Globus pallidus (tissue), 1 donor: Measurements from ENCODE around the gene CCDC170.
"Not testable (repeated sequence)": the region's sequence is repeated elsewhere in the genome, so short reads cannot be mapped to it uniquely, and the experiment has no call there.

ENCODE experiments used
- DNase-seq: peaks from one replicate; pipeline ENCODE4 v3.0.0-alpha.2; 2015; ENCODE audit warnings: low spot score

The CCDC170 gene

GRCh38 chr6:151494235-151494935, 568 bp downstream of the CCDC170 start:
- DNase-seq: no peak

- no peak for DNase-seq
Observed at GRCh38 chr6:151494936-151495320, 1.1 kb downstream of the CCDC170 start.

- DNase-seq: no peak
Observed at GRCh38 chr6:151495380-151495779, 1.6 kb downstream of the CCDC170 start.

GRCh38 chr6:151497905-151498304, 4.1 kb downstream of the CCDC170 start:
- DNase-seq: no peak

- DNase-seq: no peak
Observed at GRCh38 chr6:151498327-151498726, 4.5 kb downstream of the CCDC170 start.

- DNase-seq: no peak
Observed at GRCh38 chr6:151499551-151499950, 5.7 kb downstream of the CCDC170 start.

- no peak for DNase-seq
Observed at GRCh38 chr6:151501511-151502136, 7.8 kb downstream of the CCDC170 start.

- no peak for DNase-seq
Observed at GRCh38 chr6:151502499-151502898, 8.7 kb downstream of the CCDC170 start.

GRCh38 chr6:151506761-151507160, 12.9 kb downstream of the CCDC170 start:
- DNase-seq: no peak

- DNase-seq: no peak
Observed at GRCh38 chr6:151509048-151509447, 15.2 kb downstream of the CCDC170 start.

- no peak for DNase-seq
Observed at GRCh38 chr6:151512481-151512880, 18.7 kb downstream of the CCDC170 start.

- DNase-seq: no peak
Observed at GRCh38 chr6:151514000-151514730, 20.3 kb downstream of the CCDC170 start.

- DNase-seq: not testable (repeated sequence)
Observed at GRCh38 chr6:151518992-151519391, 25.2 kb downstream of the CCDC170 start.

- no peak for DNase-seq
Observed at GRCh38 chr6:151523034-151523433, 29.2 kb downstream of the CCDC170 start.

- DNase-seq: no peak
Observed at GRCh38 chr6:151524059-151524458, 30.2 kb downstream of the CCDC170 start.

- DNase-seq: no peak
Observed at GRCh38 chr6:151534576-151534975, 40.8 kb downstream of the CCDC170 start.

- DNase-seq: no peak
Observed at GRCh38 chr6:151535476-151536187, 41.8 kb downstream of the CCDC170 start.

GRCh38 chr6:151536188-151536479, 42.3 kb downstream of the CCDC170 start:
- DNase-seq: no peak

GRCh38 chr6:151537556-151537955, 43.7 kb downstream of the CCDC170 start:
- no peak for DNase-seq

- no peak for DNase-seq
Observed at GRCh38 chr6:151539506-151540268, 45.9 kb downstream of the CCDC170 start.

- no peak for DNase-seq
Observed at GRCh38 chr6:151544453-151544852, 50.6 kb downstream of the CCDC170 start.

- DNase-seq: not testable (repeated sequence)
Observed at GRCh38 chr6:151544884-151545283, 51.1 kb downstream of the CCDC170 start.
